MG63 (cell line): Measurements from ENCODE around the gene SERPINI1. TPM values are rescaled to one million over a fixed set of nuclear protein-coding genes. Genes with fewer than 3 reads are reported as not detected.

Source experiments
- DNase-seq: peaks from one replicate; pipeline ENCODE4 v3.0.0-alpha.2; 2020
- H3K27me3 ChIP-seq: fragments of 250-450 bp; sonication (Bioruptor Pico); 2 replicates; pipeline ENCODE4 v1.5.1; 2020; ENCODE audit warnings: mild to moderate bottlenecking, moderate library complexity
- H3K36me3 ChIP-seq: fragments of 250-450 bp; sonication (Bioruptor Pico); 2 replicates; pipeline ENCODE4 v1.5.1; 2020; ENCODE audit warnings: mild to moderate bottlenecking, moderate library complexity
- H3K4me3 ChIP-seq: fragments of 250-450 bp; sonication (Bioruptor Pico); 2 replicates; pipeline ENCODE4 v1.5.1; 2020; ENCODE audit warnings: mild to moderate bottlenecking, moderate library complexity
- H3K9me3 ChIP-seq: fragments of 250-450 bp; sonication (Bioruptor Pico); 2 replicates; pipeline ENCODE4 v1.5.1; 2020; ENCODE audit warnings: mild to moderate bottlenecking, moderate library complexity
- total RNA-seq: library from RNA; depleted of rRNA; stranded (reverse); fragments of >200 nt; shearing (Covaris generic); gene quantifications from 2 replicates; pipeline ENCODE4 v1.2.3, GENCODE V29; 2014; ENCODE audit warnings: low replicate concordance; rRNA removed

Gene SERPINI1, protein sequence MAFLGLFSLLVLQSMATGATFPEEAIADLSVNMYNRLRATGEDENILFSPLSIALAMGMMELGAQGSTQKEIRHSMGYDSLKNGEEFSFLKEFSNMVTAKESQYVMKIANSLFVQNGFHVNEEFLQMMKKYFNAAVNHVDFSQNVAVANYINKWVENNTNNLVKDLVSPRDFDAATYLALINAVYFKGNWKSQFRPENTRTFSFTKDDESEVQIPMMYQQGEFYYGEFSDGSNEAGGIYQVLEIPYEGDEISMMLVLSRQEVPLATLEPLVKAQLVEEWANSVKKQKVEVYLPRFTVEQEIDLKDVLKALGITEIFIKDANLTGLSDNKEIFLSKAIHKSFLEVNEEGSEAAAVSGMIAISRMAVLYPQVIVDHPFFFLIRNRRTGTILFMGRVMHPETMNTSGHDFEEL
- 3.5 and 11.9 TPM in 2 replicates for total RNA-seq

DNA sequence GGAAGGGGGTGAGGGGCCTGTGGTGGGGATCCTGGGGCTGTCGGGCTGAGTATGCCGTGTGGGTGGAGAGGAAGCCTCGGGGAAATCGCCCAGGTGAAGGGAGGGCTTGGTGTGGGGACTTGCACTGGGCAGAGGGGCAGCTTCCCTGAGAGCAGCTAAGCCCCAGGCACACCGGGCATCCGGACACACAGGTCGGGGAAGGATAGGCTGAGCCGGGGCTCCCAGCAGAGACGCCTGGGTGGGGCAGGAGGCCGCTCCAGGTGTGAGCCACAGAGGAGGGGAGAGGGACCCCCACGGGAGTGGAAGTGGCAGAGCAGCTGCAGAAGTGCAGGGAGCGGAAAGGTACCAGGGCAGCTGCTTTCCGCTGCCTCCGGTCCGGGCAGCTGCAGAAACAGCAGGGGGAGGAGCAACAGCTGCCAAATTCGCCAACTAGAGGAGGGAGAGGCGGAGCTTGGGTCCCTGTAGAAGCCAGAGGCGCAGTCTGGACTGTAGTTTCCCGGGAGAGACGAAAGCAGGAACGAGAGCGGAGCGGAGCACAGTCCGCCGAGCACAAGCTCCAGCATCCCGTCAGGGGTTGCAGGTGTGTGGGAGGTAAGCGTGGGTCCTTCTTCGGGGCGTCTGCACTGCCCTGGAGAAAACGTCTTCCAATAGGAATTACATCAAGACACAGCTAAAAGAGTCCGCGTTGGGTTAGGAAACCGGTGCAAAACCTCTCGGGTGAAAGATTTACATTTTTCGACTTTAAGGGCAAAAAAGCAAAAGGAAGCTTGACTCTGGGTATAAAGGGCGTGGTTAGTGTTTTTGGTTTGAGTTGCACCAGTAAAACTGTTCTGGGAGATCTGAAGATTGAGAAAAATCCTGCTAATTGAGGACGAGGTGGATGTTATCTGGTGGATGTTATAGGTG is at the start of gene SERPINI1:
SERPINI1 (plus strand) TSS at position 489 of the 906 bp plus-strand sequence. CDS start 53,408 bp downstream, outside the sequence.
- no peaks in the 10 kb centered on the region for H3K27me3 ChIP-seq
- peak within 1 kb of the TSS; percentile 81 for H3K4me3 ChIP-seq

DNA sequence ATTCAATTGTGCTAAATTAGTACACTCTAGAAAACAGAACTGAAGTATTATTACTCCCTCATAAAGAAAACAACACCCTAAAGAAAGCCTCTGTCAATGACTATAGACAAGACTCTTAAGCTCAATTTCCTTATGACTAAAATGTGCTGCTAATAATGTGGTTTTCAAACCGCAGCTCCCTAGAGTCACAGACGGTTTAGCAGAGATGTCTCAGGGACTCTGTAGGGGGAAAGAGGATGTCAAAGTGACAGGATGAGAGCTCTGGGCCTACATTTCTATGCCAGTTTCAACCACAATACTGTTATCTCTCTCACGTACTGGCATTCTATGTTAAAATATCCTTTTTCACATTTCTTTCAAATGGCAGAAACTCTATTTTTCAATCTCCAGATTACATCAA is 44.2 kb upstream of the SERPINI1 start:
- no peaks in the 10 kb centered on the region for H3K27me3 ChIP-seq
- peaks cover 30% of the 10 kb centered on the region for H3K36me3 ChIP-seq
- H3K4me3 ChIP-seq: no peak overlapping the region
- no peak for DNase-seq
- no peaks in the 10 kb centered on the region for H3K9me3 ChIP-seq

More for the DNA sequence above, at the start of gene SERPINI1:
- no peaks in the 10 kb centered on the region; the same call in 1 of the 2 replicates for H3K36me3 ChIP-seq
- H3K9me3 ChIP-seq: no peaks in the 10 kb centered on the region
- DNase-seq: peak; percentile 94

- Histone ChIP-seq H3K9me3 (no peaks in the 10 kb centered on the region), H3K27me3 (no peaks in the 10 kb centered on the region), H3K4me3 (no peak overlapping the region), H3K36me3 (peaks cover 28% of the 10 kb centered on the region)
- no peak for DNase-seq
Measured at GRCh38 chr3:167694121-167694520, 41.4 kb upstream of the SERPINI1 start.

DNA sequence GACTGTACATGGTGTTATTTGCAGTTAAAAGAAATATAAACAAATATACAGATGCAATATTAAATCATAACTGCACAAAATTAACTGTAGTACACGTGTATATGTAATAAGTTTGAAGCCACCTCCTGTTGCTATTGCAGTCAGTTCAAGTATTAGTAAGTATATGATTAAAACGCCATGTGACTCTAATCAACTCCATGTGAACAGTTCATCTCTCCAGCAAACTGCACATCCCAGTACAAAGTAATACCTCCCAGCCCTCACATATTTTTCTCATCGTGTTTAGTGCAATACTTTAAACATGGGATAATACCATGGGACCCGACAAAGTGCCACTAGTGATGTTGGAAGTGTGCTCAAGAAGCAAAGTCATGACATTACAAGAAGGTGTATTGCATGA is 35.5 kb upstream of the SERPINI1 start:
- peaks cover 34% of the 10 kb centered on the region for H3K36me3 ChIP-seq
- DNase-seq: no peak
- no peaks in the 10 kb centered on the region for H3K27me3 ChIP-seq
- H3K9me3 ChIP-seq: no peaks in the 10 kb centered on the region
- no peak overlapping the region for H3K4me3 ChIP-seq

- Histone ChIP-seq H3K4me3 (no peak overlapping the region), H3K36me3 (peaks cover 28% of the 10 kb centered on the region), H3K27me3 (no peaks in the 10 kb centered on the region), H3K9me3 (no peaks in the 10 kb centered on the region)
- no peak for DNase-seq
Measured at GRCh38 chr3:167700926-167701325, 34.6 kb upstream of the SERPINI1 start.

DNA sequence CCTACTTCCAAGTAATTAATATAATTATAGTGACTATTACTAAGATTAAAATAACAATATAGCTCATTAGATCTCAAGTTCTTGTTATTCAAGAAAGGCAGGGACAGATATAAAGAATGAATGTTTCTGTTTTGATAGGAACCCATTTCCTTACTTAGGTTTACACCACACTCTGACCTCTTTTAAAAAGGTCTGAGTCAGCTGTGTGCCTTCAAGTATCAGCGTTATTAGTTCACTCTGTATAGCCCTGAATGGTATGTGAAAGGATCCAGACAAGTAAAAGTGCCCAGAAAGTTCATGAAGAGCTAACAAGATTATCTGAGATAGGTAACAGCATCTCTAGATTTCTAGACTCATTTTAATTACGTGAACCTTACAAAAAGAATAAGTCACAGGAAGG is 29.7 kb upstream of the SERPINI1 start:
- no peak for DNase-seq
- Histone ChIP-seq H3K4me3 (no peak overlapping the region), H3K27me3 (no peaks in the 10 kb centered on the region), H3K9me3 (no peaks in the 10 kb centered on the region), H3K36me3 (peaks cover 46% of the 10 kb centered on the region)

GRCh38 chr3:167709690-167710089 is 25.8 kb upstream of the SERPINI1 start:
- no peak for DNase-seq
- Histone ChIP-seq H3K4me3 (no peak overlapping the region), H3K9me3 (no peaks in the 10 kb centered on the region), H3K36me3 (peaks cover 58% of the 10 kb centered on the region), H3K27me3 (no peaks in the 10 kb centered on the region)

DNA sequence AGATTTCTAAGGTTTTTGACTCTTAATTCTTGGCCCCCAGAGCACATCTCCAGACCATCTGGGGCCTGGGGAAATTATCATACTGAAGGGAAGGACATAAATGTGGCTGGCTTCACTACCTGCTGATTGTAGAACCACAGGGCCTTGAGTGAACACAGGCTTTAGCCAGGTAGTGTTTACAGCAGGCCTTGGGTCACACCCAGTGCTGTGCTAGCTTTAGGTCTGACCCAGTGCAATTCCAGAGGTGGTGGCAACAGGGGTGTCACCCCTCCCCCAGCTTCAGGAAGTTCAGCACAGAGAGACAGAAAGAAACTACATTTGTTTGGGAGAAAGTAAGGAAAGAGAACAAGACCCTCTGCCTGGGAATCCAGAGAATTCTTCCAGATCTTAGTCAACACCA is 25.0 kb upstream of the SERPINI1 start:
- Histone ChIP-seq H3K4me3 (no peak overlapping the region), H3K27me3 (no peaks in the 10 kb centered on the region), H3K36me3 (peaks cover 64% of the 10 kb centered on the region), H3K9me3 (no peaks in the 10 kb centered on the region)
- DNase-seq: no peak

DNA sequence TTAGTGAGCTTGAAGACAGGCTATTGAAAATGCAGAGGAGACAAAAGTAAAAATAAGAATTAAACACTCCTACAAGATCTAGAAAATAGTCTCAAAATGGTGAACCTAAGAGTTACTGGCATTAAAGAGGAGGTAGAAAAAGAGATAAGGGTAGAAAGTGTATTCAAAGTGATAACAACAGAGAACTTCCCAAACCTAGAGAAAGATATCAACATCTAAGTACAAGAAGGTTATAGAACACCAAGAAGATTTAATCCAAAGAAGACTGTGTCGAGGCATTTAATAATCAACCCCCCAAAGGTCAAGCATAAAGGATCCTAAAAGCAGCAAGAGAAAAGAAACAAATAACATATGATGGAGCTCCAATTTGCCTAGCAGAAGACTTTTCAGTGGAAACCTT is 24.1 kb upstream of the SERPINI1 start:
- no peaks in the 10 kb centered on the region for H3K27me3 ChIP-seq

DNA sequence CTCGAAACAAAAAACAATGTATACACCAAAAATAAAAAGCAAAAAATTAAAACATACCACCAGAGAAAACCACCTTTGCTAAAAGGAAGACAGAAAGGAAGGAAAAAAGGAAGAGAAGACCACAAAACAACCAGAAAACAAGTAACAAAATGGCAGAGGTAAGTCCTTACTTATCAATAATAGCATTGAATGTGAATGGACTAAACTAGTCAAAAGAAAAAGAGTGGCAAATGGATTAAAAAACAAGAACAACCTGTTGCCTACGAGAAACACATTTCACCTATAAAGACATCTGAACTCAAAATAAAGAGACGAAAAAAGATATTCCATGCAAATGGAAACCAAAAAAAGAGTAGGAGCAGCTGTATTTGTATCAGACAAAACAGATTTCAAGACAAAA is 23.1 kb upstream of the SERPINI1 start:
- H3K4me3 ChIP-seq: no peak overlapping the region
- no peaks in the 10 kb centered on the region for H3K27me3 ChIP-seq
- no peak for DNase-seq
- H3K9me3 ChIP-seq: no peaks in the 10 kb centered on the region
- peaks cover 66% of the 10 kb centered on the region for H3K36me3 ChIP-seq

More for the DNA sequence above, 24.1 kb upstream of the SERPINI1 start:
- no peak for DNase-seq
- Histone ChIP-seq H3K9me3 (no peaks in the 10 kb centered on the region), H3K36me3 (peaks cover 64% of the 10 kb centered on the region), H3K4me3 (no peak overlapping the region)

DNA sequence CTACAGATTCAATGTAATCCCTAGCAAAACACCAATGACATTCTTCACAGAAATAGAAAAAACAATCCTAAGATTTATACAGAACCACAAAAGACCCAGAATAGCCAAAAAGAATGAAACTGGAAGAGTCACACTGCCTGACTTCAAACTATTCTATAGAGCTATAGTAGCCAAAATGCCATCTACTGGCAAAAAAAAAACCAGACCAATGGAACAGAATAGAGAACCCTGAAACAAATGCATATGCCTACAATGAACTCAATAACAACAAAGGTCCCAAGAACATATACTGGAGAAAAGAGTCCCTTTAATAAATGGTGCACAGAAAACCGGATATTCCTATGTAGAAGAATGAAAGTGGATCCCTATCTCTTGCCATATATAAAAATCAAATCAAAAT is 20.6 kb upstream of the SERPINI1 start:
- Histone ChIP-seq H3K4me3 (no peak overlapping the region), H3K36me3 (peaks cover 74% of the 10 kb centered on the region)
- no peak for DNase-seq

DNA sequence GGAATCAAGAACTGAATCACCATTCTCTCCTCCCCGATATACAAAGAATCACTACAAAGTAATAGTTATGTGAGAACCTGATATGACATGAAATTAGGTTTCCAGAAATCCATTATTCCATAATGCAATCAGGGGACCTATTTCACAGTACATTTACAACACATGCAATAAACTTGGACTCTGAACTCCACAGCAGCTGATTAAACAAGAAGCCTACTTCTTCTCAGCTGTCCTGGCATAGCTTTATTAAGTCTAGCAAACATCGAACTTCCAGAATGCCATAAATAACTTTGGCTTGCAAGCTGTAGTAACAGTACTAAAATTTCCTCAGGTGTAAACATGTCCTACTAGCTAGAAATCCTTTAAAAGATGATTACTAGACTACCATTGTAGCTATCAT is 18.6 kb upstream of the SERPINI1 start:
- DNase-seq: no peak
- H3K36me3 ChIP-seq: peaks cover 69% of the 10 kb centered on the region
- no peaks in the 10 kb centered on the region for H3K27me3 ChIP-seq
- H3K9me3 ChIP-seq: no peaks in the 10 kb centered on the region
- no peak overlapping the region for H3K4me3 ChIP-seq

More for the DNA sequence above, 20.6 kb upstream of the SERPINI1 start:
- H3K27me3 ChIP-seq: no peaks in the 10 kb centered on the region
- no peaks in the 10 kb centered on the region for H3K9me3 ChIP-seq

DNA sequence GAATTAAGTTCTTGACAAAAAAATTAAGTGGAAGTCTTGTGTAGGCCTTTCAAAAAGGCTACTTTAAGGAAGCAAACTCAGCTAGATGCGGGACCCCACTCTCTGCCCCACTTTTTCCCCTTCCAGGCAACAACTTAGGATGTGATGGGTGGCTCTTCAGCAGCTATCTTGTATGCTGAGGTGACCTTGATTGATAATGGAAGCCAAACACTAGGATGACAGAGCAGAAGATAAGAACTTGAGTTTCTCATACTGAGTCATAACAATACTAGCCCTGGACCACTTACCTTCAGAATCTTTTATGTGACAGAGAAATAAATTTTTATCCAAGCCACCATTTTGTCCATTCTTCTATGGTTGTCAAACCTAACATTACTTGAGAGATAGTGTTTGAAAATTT is 16.9 kb upstream of the SERPINI1 start:
- Histone ChIP-seq H3K4me3 (no peak overlapping the region), H3K36me3 (peaks cover 63% of the 10 kb centered on the region), H3K9me3 (no peaks in the 10 kb centered on the region), H3K27me3 (no peaks in the 10 kb centered on the region)
- no peak for DNase-seq

DNA sequence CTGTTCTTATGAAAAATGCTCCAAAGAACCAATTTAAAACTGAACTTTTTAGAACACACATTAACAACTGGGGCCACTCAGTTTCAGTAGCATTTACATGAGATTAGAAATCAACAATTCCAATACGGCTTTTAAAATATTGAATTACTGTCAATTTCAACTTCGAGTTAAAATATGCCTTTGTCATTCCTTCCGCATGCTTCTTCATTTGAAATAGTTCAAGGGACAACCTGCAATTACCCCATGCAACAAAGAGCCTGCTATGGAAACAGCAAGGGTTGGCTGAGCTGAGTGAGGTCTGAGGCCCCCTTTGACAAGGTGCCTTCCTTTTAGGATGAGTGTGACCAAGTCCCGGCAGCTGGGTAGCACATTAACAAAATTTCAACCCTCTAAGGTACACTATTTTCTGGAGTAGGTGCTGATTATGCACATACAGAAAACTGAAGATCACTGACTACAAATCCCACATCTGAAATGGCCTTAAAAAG is 12.5 kb upstream of the SERPINI1 start:
- no peak for DNase-seq
- Histone ChIP-seq H3K4me3 (no peak overlapping the region), H3K27me3 (no peaks in the 10 kb centered on the region), H3K36me3 (peaks cover 39% of the 10 kb centered on the region), H3K9me3 (no peaks in the 10 kb centered on the region)

DNA sequence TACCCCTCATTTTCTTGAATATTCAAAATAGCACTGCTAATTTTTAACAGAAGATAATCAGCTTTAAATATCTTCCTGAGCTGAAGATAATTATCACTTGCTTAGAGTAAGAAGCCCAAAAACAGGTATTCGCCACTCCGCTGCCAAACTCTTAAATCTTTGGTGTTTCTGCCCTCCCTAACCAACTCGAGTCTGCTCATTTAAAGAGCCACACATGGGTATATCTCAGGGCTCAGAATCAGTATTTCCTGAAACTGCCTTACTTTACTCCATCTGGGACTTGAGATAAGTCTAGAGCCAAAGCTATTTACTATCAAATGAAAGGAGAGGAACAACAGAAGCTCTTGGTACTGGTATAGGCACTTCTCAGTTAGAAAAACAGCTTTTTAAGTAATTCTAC is 11.6 kb upstream of the SERPINI1 start:
- H3K27me3 ChIP-seq: no peaks in the 10 kb centered on the region
- peaks cover 31% of the 10 kb centered on the region for H3K36me3 ChIP-seq
- H3K4me3 ChIP-seq: no peak overlapping the region
- DNase-seq: no peak
- no peaks in the 10 kb centered on the region for H3K9me3 ChIP-seq

- H3K9me3 ChIP-seq: no peaks in the 10 kb centered on the region
- H3K27me3 ChIP-seq: no peaks in the 10 kb centered on the region
- H3K36me3 ChIP-seq: peaks cover 11% of the 10 kb centered on the region; the same call in 1 of the 2 replicates
- H3K4me3 ChIP-seq: no peak overlapping the region
- DNase-seq: peak; percentile 58
Measured at GRCh38 chr3:167728176-167728575, 7.3 kb upstream of the SERPINI1 start.
